K562 (cell line): ENCODE results near the gene NAXE.

Experiments
- GABPA ChIP-seq: fragments of 200-800 bp; sonication (Bioruptor generic); conservative IDR thresholded peaks from 2 replicates; pipeline ENCODE4 v1.6.1; 2016; ENCODE audit warnings: low read depth, missing genetic modification characterization, missing compliant biosample characterization
- MAX ChIP-seq: sonication (generic); formaldehyde crosslinking; IDR thresholded peaks from 2 replicates; pipeline ENCODE4 v1.9.0; 2022; ENCODE audit warnings: mild to moderate bottlenecking, missing genetic modification reagents
- NFE2L1 ChIP-seq: fragments of 450-650 bp; IDR thresholded peaks from 2 replicates; pipeline ENCODE4 v1.6.1; 2016; ENCODE audit warnings: missing genetic modification characterization, low read depth, mild to moderate bottlenecking, missing compliant biosample characterization, moderate library complexity, borderline replicate concordance
- POLR2AphosphoS5 ChIP-seq: IDR thresholded peaks from 2 replicates; pipeline ENCODE4 v1.6.1; 2011; ENCODE audit warnings: mild to moderate bottlenecking, low read depth, low read length, moderate library complexity; ENCODE audit not compliant: control insufficient read depth, insufficient read depth
- STAT5B ChIP-seq: fragments of 250-450 bp; sonication (Bioruptor Pico); IDR thresholded peaks from 2 replicates; pipeline ENCODE4 v1.8.0; 2021; ENCODE audit warnings: mild to moderate bottlenecking, inconsistent platforms
- STAT6 ChIP-seq: sonication (generic); formaldehyde crosslinking; IDR thresholded peaks from 2 replicates; pipeline ENCODE4 v1.8.1; 2023; ENCODE audit warnings: mild to moderate bottlenecking, missing genetic modification reagents
- TBP ChIP-seq: optimal IDR thresholded peaks from 2 replicates; pipeline ENCODE3; 2011; ENCODE audit warnings: low read depth, low read length, improper control_type of control experiment
- ZBTB26 ChIP-seq: fragments of 450-650 bp; formaldehyde crosslinking; IDR thresholded peaks from 2 replicates; pipeline ENCODE4 v1.4.0; 2022; ENCODE audit warnings: missing genetic modification characterization
- ZNF507 ChIP-seq: conservative IDR thresholded peaks from 2 replicates; pipeline ENCODE4 v1.6.1; 2017; ENCODE audit warnings: missing genetic modification characterization, missing compliant biosample characterization

- no peak for TF ChIP-seq ZBTB26 (CRISPR knock-in tag)
- TF ChIP-seq STAT6 (CRISPR knock-in tag) = no peak
- no peak for TF ChIP-seq MAX (CRISPR knock-in tag)
- TF ChIP-seq STAT5B = no peak
- TF ChIP-seq ZNF507 (tag) = no peak
- TF ChIP-seq NFE2L1 (tag) = no peak
- no peak for TF ChIP-seq TBP
- no peak for TF ChIP-seq POLR2AphosphoS5
- no peak for TF ChIP-seq GABPA (tag)
Measured at GRCh38 chr1:156589546-156589945, 2.0 kb upstream of the NAXE start.
